ENCODE measurements around the gene UBAP1L.

GRCh38 chr15:65086680-65087111, 28.3 kb downstream of the UBAP1L start:
- TF ChIP-seq CTCF (IDR thresholded peaks at IDR 0.05; ENCODE audit: low read depth, low read length) = no peak
- no peak for TF ChIP-seq EZH2phosphoT487 (IDR thresholded peaks at IDR 0.05; ENCODE audit: low read depth)
